ENCODE results near the gene TCF7. TPM values are rescaled to one million over a fixed set of nuclear protein-coding genes. Genes with fewer than 3 reads are reported as not detected.

Gene TCF7
- total RNA-seq, 5 donors from 2014 or later (not counting 1 experiment from before 2014, with no cell fraction given): 503 to 749 (median 693) TPM

GRCh38 chr5:134095293-134095692, 19.2 kb upstream of the TCF7 start:
- DNase-seq (no peak), ATAC-seq (replicated peaks in 1 of 4) (no peak)
- Histone ChIP-seq H3K4me1 (ENCODE audit: control insufficient read depth in 1 of 2, extremely low read depth in 1 of 2, insufficient read depth in 2 of 2, low read length in 2 of 2) (peaks cover 75 to 97% of the 10 kb centered on the region in 2 experiments), H3K36me3 (ENCODE audit: control insufficient read depth in 2 of 2, extremely low read depth in 1 of 2, insufficient read depth in 1 of 2, low read length in 1 of 2) (peaks cover 0 to 2% of the 10 kb centered on the region in 2 donors), H3K9me3 (no peaks in the 10 kb centered on the region), H3K27me3 (replicated peaks in 1 of 2; ENCODE audit: control insufficient read depth in 2 of 2, extremely low read depth in 1 of 2, insufficient read depth in 2 of 2, low read length in 1 of 2) (no peaks in the 10 kb centered on the region), H3K4me3 (ENCODE audit: control insufficient read depth in 1 of 2, extremely low read depth in 1 of 2, low read length in 1 of 2) (no peak overlapping the region), H3K27ac (ENCODE audit: low read length) (no peak overlapping the region)
- CTCF ChIA-PET: interaction anchor here (0.5 to 0.6 kb wide), 2 partner anchors 12 to 86 kb away, joined by 3 to 8 read pairs; no protein-coding TSS in a partner anchor
- WGBS (ENCODE audit: insufficient coverage): 100% methylated on average over 1 of the region's 3 CpGs
- Mint-ChIP-seq H3K9me3 (no peaks in the 10 kb centered on the region), H3K27me3 (no peaks in the 10 kb centered on the region), H3K4me1 (peaks cover 86 to 90% (median 89%) of the 10 kb centered on the region in 3 donors), H3K36me3 (peaks cover 9% of the 10 kb centered on the region), H3K4me3 (peak overlapping the region in 1 of 3 donors; percentile 61), H3K27ac (peak overlapping the region; percentile 49 to 82)
- POLR2A ChIA-PET: interaction anchor here in 1 of 2 donors (0.6 kb wide), 1 partner anchor 584 kb away, joined by 3 read pairs; no protein-coding TSS in a partner anchor

- 96% methylated on average over 8 of the region's 15 CpGs for WGBS (ENCODE audit: insufficient coverage)
- H3K9me3 ChIP-seq: no peaks in the 10 kb centered on the region
- no peaks in the 10 kb centered on the region for H3K9me3 Mint-ChIP-seq
- DNase-seq: no peak
- peaks cover 9% of the 10 kb centered on the region for H3K36me3 Mint-ChIP-seq
- H3K4me3 ChIP-seq (ENCODE audit: control insufficient read depth in 1 of 2, extremely low read depth in 1 of 2, low read length in 1 of 2): no peak overlapping the region
- ATAC-seq (replicated peaks in 1 of 4): no peak
- H3K4me3 Mint-ChIP-seq: peak overlapping the region in 2 of 3 donors; percentile 43 to 61
- H3K27me3 Mint-ChIP-seq: no peaks in the 10 kb centered on the region
- ChIA-PET CTCF (no interaction called here), POLR2A (interaction anchor here (0.6 kb wide), 2 partner anchors 58 to 583 kb away, joined by 3 to 11 read pairs; no protein-coding TSS in a partner anchor)
- H3K36me3 ChIP-seq (ENCODE audit: control insufficient read depth in 2 of 2, extremely low read depth in 1 of 2, insufficient read depth in 1 of 2, low read length in 1 of 2): peaks cover 0 to 2% of the 10 kb centered on the region in 2 donors
- H3K27me3 ChIP-seq (replicated peaks in 1 of 2; ENCODE audit: control insufficient read depth in 2 of 2, extremely low read depth in 1 of 2, insufficient read depth in 2 of 2, low read length in 1 of 2): no peaks in the 10 kb centered on the region
- peaks cover 86 to 90% (median 89%) of the 10 kb centered on the region in 3 donors for H3K4me1 Mint-ChIP-seq
- peaks cover 77 to 97% of the 10 kb centered on the region in 2 experiments for H3K4me1 ChIP-seq (ENCODE audit: control insufficient read depth in 1 of 2, extremely low read depth in 1 of 2, insufficient read depth in 2 of 2, low read length in 2 of 2)
- H3K27ac Mint-ChIP-seq: peak overlapping the region; percentile 82 to 98
- H3K27ac ChIP-seq (ENCODE audit: low read length): no peak overlapping the region
Observed at GRCh38 chr5:134095887-134096589, 18.4 kb upstream of the TCF7 start.

- ATAC-seq (replicated peaks in 1 of 4): no peak
- DNase-seq: no peak
- H3K4me1 ChIP-seq (ENCODE audit: control insufficient read depth in 1 of 2, extremely low read depth in 1 of 2, insufficient read depth in 2 of 2, low read length in 2 of 2): peaks cover 71 to 97% of the 10 kb centered on the region in 2 experiments
Observed at GRCh38 chr5:134097211-134097749, 17.2 kb upstream of the TCF7 start.

GRCh38 chr5:134098690-134099089, 15.8 kb upstream of the TCF7 start:
- no peaks in the 10 kb centered on the region for H3K9me3 ChIP-seq
- WGBS (ENCODE audit: insufficient coverage): 87% methylated on average over 4 of the region's 5 CpGs
- peaks cover 66 to 97% of the 10 kb centered on the region in 2 experiments for H3K4me1 ChIP-seq (ENCODE audit: control insufficient read depth in 1 of 2, extremely low read depth in 1 of 2, insufficient read depth in 2 of 2, low read length in 2 of 2)
- Mint-ChIP-seq H3K27me3 (no peaks in the 10 kb centered on the region), H3K4me1 (peaks cover 80 to 86% (median 84%) of the 10 kb centered on the region in 3 donors), H3K9me3 (no peaks in the 10 kb centered on the region), H3K36me3 (peaks cover 2% of the 10 kb centered on the region), H3K4me3 (peak overlapping the region; percentile 34 to 61 (median 39)), H3K27ac (peak overlapping the region; percentile 97 to 98)
- CTCF ChIA-PET: interaction anchor here (0.7 to 4.9 kb wide), 4 partner anchors 10 to 59 kb away, joined by 3 to 43 read pairs (median 4); no protein-coding TSS in a partner anchor
- no peak overlapping the region for H3K4me3 ChIP-seq (ENCODE audit: control insufficient read depth in 1 of 2, extremely low read depth in 1 of 2, low read length in 1 of 2)
- peak overlapping the region; percentile 96 for H3K27ac ChIP-seq (ENCODE audit: low read length)
- POLR2A ChIA-PET: interaction anchor here in 1 of 2 donors (1.5 kb wide), 1 partner anchor 8 kb away, joined by 3 read pairs; no protein-coding TSS in a partner anchor
- ATAC-seq (replicated peaks in 1 of 4) (no peak), DNase-seq (no peak)
- H3K27me3 ChIP-seq (replicated peaks in 1 of 2; ENCODE audit: control insufficient read depth in 2 of 2, extremely low read depth in 1 of 2, insufficient read depth in 2 of 2, low read length in 1 of 2): no peaks in the 10 kb centered on the region
- H3K36me3 ChIP-seq (ENCODE audit: control insufficient read depth in 2 of 2, extremely low read depth in 1 of 2, insufficient read depth in 1 of 2, low read length in 1 of 2): no peaks in the 10 kb centered on the region

More at GRCh38 chr5:134097211-134097749, 17.2 kb upstream of the TCF7 start:
- H3K27me3 ChIP-seq (replicated peaks in 1 of 2; ENCODE audit: control insufficient read depth in 2 of 2, extremely low read depth in 1 of 2, insufficient read depth in 2 of 2, low read length in 1 of 2): no peaks in the 10 kb centered on the region
- ChIA-PET POLR2A (interaction anchor here (0.7 to 1.5 kb wide), 2 partner anchors 10 to 46 kb away, joined by 3 to 4 read pairs; no protein-coding TSS in a partner anchor), CTCF (interaction anchor here in 1 of 2 donors (1.3 kb wide), 1 partner anchor 57 kb away, joined by 4 read pairs; no protein-coding TSS in a partner anchor)
- H3K27me3 Mint-ChIP-seq: no peaks in the 10 kb centered on the region
- H3K4me3 ChIP-seq (ENCODE audit: control insufficient read depth in 1 of 2, extremely low read depth in 1 of 2, low read length in 1 of 2): no peak overlapping the region
- H3K36me3 ChIP-seq (ENCODE audit: control insufficient read depth in 2 of 2, extremely low read depth in 1 of 2, insufficient read depth in 1 of 2, low read length in 1 of 2): peaks cover 0 to 2% of the 10 kb centered on the region in 2 donors
- H3K9me3 Mint-ChIP-seq: no peaks in the 10 kb centered on the region
- no peaks in the 10 kb centered on the region for H3K9me3 ChIP-seq
- H3K27ac Mint-ChIP-seq: peak overlapping the region; percentile 98
- peaks cover 9% of the 10 kb centered on the region for H3K36me3 Mint-ChIP-seq
- H3K27ac ChIP-seq (ENCODE audit: low read length): peak overlapping the region; percentile 59
- H3K4me1 Mint-ChIP-seq: peaks cover 83 to 89% (median 87%) of the 10 kb centered on the region in 3 donors
- 56% methylated on average over 3 of the region's 7 CpGs for WGBS (ENCODE audit: insufficient coverage)
- peak overlapping the region; percentile 61 to 66 (median 65) for H3K4me3 Mint-ChIP-seq

- no peaks in the 10 kb centered on the region for H3K36me3 ChIP-seq (ENCODE audit: control insufficient read depth in 2 of 2, extremely low read depth in 1 of 2, insufficient read depth in 1 of 2, low read length in 1 of 2)
- H3K36me3 Mint-ChIP-seq: peaks cover 2% of the 10 kb centered on the region
- H3K9me3 ChIP-seq: no peaks in the 10 kb centered on the region
- DNase-seq: peak in 1 of 35 experiments; percentile 23
- no peaks in the 10 kb centered on the region for H3K27me3 Mint-ChIP-seq
- POLR2A ChIA-PET: interaction anchor here (0.6 to 1.9 kb wide), 3 partner anchors 12 to 28 kb away, joined by 3 to 12 read pairs (median 4); no protein-coding TSS in a partner anchor
- H3K4me3 ChIP-seq (ENCODE audit: control insufficient read depth in 1 of 2, extremely low read depth in 1 of 2, low read length in 1 of 2): peak overlapping the region in 1 of 2 donors; percentile 12
- H3K27me3 ChIP-seq (replicated peaks in 1 of 2; ENCODE audit: control insufficient read depth in 2 of 2, extremely low read depth in 1 of 2, insufficient read depth in 2 of 2, low read length in 1 of 2): no peaks in the 10 kb centered on the region
- H3K4me3 Mint-ChIP-seq: peak overlapping the region; percentile 36 to 61 (median 37)
- ATAC-seq (replicated peaks in 1 of 4): no peak
- WGBS (ENCODE audit: insufficient coverage): 38% methylated on average over 5 of the region's 11 CpGs
- peak overlapping the region; percentile 97 to 98 for H3K27ac Mint-ChIP-seq
- CTCF ChIA-PET: interaction anchor here (0.7 to 6.3 kb wide), 16 partner anchors 11 to 60 kb away, joined by 3 to 44 read pairs (median 10); no protein-coding TSS in a partner anchor
- no peaks in the 10 kb centered on the region for H3K9me3 Mint-ChIP-seq
- peaks cover 80 to 86% (median 84%) of the 10 kb centered on the region in 3 donors for H3K4me1 Mint-ChIP-seq
- peaks cover 68 to 97% of the 10 kb centered on the region in 2 experiments for H3K4me1 ChIP-seq (ENCODE audit: control insufficient read depth in 1 of 2, extremely low read depth in 1 of 2, insufficient read depth in 2 of 2, low read length in 2 of 2)
- peak overlapping the region; percentile 96 for H3K27ac ChIP-seq (ENCODE audit: low read length)
Observed at GRCh38 chr5:134099288-134099872, 15.1 kb upstream of the TCF7 start.
